ENCODE measurements around the gene VPS52.

The VPS52 gene, protein sequence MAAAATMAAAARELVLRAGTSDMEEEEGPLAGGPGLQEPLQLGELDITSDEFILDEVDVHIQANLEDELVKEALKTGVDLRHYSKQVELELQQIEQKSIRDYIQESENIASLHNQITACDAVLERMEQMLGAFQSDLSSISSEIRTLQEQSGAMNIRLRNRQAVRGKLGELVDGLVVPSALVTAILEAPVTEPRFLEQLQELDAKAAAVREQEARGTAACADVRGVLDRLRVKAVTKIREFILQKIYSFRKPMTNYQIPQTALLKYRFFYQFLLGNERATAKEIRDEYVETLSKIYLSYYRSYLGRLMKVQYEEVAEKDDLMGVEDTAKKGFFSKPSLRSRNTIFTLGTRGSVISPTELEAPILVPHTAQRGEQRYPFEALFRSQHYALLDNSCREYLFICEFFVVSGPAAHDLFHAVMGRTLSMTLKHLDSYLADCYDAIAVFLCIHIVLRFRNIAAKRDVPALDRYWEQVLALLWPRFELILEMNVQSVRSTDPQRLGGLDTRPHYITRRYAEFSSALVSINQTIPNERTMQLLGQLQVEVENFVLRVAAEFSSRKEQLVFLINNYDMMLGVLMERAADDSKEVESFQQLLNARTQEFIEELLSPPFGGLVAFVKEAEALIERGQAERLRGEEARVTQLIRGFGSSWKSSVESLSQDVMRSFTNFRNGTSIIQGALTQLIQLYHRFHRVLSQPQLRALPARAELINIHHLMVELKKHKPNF

DNA sequence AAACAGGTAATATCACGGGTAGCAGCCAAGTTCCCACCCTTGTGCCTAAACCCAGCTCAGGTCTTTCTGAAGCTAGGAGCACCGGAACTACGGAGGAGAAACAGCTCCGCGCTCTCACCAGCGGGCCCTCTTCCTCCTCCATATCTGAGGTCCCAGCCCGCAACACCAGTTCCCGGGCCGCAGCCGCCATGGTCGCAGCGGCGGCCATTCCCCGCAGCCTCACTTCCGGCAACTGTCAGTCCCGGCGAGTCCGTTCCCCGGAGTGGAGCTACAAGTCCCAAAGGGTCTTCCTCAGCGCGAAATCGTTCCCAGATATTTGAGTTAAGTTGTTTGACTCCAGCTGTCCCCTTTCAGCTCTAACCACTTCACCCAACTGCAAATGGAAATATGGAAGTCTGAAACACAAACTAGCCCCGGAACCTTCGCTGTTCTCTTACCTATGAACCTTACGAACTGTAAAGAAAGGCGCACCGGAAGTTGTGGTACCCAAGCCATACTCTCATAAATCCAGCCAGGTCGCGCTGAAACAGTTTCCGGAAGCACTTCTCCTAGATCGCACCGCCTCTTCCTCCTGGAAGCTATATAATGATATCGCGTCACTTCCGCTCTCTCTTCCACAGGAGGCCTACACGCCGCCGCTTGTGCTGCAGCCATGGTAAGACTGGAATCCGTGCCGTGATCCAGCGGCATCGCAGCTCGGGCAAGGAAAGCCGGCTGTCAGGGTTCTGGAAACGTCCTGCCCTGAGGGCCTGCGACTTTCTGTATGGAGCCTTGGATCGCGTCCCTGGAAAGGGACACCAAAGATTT lies at the start of gene VPS52, which contains the start of gene RPS18:
TSS of gene VPS52 (minus strand) at position 409 of the 807 bp plus-strand sequence. CDS start at position 208, 201 bp downstream.
TSS of gene RPS18 (plus strand) at position 608 of the 807 bp plus-strand sequence. CDS start at position 653, 45 bp downstream.
- TF ChIP-seq POLR2A (IDR thresholded peaks at IDR 0.05; ENCODE audit: extremely low read depth, insufficient read length) (peak; percentile 99), MYC (IDR thresholded peaks at IDR 0.05; ENCODE audit: low read depth, low read length) (peak; percentile 99)
- TF ChIP-seq, protein P1, sequence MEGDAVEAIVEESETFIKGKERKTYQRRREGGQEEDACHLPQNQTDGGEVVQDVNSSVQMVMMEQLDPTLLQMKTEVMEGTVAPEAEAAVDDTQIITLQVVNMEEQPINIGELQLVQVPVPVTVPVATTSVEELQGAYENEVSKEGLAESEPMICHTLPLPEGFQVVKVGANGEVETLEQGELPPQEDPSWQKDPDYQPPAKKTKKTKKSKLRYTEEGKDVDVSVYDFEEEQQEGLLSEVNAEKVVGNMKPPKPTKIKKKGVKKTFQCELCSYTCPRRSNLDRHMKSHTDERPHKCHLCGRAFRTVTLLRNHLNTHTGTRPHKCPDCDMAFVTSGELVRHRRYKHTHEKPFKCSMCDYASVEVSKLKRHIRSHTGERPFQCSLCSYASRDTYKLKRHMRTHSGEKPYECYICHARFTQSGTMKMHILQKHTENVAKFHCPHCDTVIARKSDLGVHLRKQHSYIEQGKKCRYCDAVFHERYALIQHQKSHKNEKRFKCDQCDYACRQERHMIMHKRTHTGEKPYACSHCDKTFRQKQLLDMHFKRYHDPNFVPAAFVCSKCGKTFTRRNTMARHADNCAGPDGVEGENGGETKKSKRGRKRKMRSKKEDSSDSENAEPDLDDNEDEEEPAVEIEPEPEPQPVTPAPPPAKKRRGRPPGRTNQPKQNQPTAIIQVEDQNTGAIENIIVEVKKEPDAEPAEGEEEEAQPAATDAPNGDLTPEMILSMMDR (IDR thresholded peaks at IDR 0.05; ENCODE audit: low read depth, low read length) = no peak
- TF ChIP-seq, protein P2, sequence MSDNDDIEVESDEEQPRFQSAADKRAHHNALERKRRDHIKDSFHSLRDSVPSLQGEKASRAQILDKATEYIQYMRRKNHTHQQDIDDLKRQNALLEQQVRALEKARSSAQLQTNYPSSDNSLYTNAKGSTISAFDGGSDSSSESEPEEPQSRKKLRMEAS (IDR thresholded peaks at IDR 0.05; ENCODE audit: low read depth, low read length) = peak; percentile 80
- H3K4me3 ChIP-seq (ENCODE audit: low read depth, low read length) = peak within 1 kb of the TSS; percentile 94
- peak; percentile 99 for DNase-seq (ENCODE audit: low read depth)

DNA sequence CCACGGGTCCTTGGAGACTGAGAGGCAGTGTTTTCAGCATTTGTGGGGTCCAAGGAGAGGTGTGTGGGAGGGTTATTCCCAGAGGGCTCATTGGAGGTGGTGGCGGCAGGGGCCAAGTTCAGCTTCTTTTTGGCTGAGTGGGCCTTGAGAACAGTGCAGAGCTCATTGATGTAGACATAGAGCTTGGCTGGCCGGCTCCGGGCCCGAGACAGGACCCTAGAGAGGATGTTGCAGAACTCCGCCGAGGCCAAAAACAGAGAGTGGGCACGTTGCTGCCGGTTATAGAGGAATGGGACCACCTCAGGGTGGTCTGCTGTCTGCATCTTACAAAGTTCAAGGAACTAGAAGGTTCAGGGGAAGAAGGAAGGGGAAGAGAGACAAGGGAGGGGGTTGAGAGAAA lies 49.6 kb upstream of the VPS52 start:
- peak overlapping the region; percentile 93 for H3K4me3 ChIP-seq (ENCODE audit: low read depth, low read length)
- no peak for DNase-seq (ENCODE audit: low read depth)
- TF ChIP-seq MYC (IDR thresholded peaks at IDR 0.05; ENCODE audit: low read depth, low read length) = no peak
- no peak for TF ChIP-seq POLR2A (IDR thresholded peaks at IDR 0.05; ENCODE audit: extremely low read depth, insufficient read length)
- TF ChIP-seq, protein P2 (IDR thresholded peaks at IDR 0.05; ENCODE audit: low read depth, low read length) = no peak
- TF ChIP-seq, protein P1 (IDR thresholded peaks at IDR 0.05; ENCODE audit: low read depth, low read length) = no peak

DNA sequence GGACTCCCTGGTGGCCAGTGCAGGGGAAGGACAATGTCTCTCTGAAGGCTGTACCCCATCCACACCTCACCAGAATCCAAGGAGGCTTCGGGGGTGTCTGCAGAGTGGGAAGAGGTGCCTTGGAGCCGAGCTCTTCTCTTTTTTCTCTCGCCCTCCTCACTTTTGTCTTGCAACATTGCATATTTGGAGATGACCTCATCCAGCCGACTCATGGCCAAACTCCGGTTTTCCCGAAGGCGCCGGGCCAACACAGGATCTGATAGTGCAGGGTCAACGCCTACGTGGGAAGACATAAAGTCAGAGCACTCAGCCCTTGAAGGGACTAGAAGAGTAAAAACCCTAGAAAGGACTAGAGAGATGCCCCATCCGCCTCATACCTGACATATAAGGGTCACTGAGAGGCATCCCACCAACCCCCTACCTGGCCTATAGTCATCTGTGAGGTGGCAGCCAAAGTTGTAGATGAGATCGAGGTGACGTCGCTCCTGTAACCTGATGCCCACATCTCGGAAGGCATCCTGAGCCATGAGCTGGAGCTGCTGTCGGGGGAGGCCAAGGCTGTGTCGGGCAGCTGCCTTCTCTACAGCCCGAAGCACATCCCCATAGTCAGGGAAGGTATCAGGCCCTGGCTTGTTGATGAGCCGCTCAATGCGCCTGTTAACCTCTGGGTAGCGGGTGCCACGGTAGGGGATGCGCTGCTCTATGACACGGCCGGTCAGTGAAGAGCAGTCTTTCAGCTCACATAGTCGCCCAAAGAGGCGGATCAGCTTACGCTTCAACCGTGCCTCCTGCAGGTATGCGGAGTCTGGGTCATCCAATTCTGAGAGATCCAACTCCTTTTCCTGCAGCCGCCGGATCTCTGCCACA lies 48.9 kb upstream of the VPS52 start:
- TF ChIP-seq, protein P1 (IDR thresholded peaks at IDR 0.05; ENCODE audit: low read depth, low read length) = no peak
- no peak overlapping the region for H3K4me3 ChIP-seq (ENCODE audit: low read depth, low read length)
- DNase-seq (ENCODE audit: low read depth) = no peak

DNA sequence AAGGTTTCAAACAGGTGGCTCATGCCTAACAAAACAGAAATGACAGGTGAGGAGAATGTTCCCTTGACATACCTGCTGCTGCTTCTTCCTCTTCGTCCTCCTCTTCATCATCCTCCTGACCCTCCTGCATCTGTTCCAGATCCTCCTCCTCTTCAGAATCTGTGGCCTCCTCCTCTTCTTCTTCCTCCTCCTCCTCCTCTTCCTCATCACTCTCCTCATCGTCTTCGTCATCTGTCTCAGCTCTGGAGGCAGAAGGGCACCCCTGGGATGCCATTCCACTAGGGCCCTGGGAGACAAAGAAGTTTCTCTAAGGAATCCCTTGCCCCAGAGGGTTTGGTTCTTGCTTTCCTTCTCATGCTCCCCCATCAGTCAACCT lies 48.3 kb upstream of the VPS52 start:
- DNase-seq (ENCODE audit: low read depth) = no peak
- no peak overlapping the region for H3K4me3 ChIP-seq (ENCODE audit: low read depth, low read length)
- TF ChIP-seq, protein P1 (IDR thresholded peaks at IDR 0.05; ENCODE audit: low read depth, low read length) = no peak
- TF ChIP-seq POLR2A (IDR thresholded peaks at IDR 0.05; ENCODE audit: extremely low read depth, insufficient read length) (no peak), MYC (IDR thresholded peaks at IDR 0.05; ENCODE audit: low read depth, low read length) (no peak)
- TF ChIP-seq, protein P2 (IDR thresholded peaks at IDR 0.05; ENCODE audit: low read depth, low read length) = no peak

DNA sequence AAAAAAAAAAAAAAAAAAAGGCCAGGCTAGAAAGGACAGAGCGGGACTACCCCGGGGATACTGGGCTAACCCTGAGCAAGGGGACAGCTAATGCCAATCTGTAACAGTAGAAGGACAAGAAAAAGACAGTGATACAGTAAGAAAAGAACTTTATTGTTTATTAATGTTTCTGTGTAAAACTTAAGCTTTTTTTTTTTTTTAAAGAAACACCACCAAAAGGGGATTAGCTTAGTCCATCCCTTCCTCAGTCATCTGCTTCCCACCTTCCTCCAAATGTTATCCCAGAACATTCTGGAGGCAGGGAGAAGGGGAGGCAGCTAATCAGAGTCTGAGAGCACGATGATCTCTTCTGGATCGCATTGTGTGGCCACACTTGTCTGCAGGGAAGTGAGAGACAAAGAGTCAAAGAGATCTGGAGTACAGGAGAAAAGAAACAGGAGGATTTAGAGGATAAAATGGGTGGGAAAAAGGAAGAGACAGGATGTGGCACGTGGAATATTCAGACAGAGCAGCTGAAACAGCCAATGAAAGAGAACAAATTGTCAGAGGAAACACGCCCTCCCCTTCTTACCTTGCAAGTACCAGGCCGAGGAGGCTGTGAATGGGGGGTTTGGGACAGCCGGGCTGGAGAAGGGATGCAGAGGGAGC lies 46.9 kb upstream of the VPS52 start:
- no peak for DNase-seq (ENCODE audit: low read depth)
- peak overlapping the region; percentile 84 for H3K4me3 ChIP-seq (ENCODE audit: low read depth, low read length)
- TF ChIP-seq, protein P1 (IDR thresholded peaks at IDR 0.05; ENCODE audit: low read depth, low read length) = no peak
- TF ChIP-seq, protein P2 (IDR thresholded peaks at IDR 0.05; ENCODE audit: low read depth, low read length) = no peak
- TF ChIP-seq POLR2A (IDR thresholded peaks at IDR 0.05; ENCODE audit: extremely low read depth, insufficient read length) (no peak), MYC (IDR thresholded peaks at IDR 0.05; ENCODE audit: low read depth, low read length) (no peak)
